Right cardiac atrium (tissue), 5 donors: ENCODE data around the gene VIL1. TPM values are rescaled to one million over a fixed set of nuclear protein-coding genes. Genes with fewer than 3 reads are reported as not detected.
A peak's percentile ranks its signal among the peaks of the same experiment; 100 is the strongest.

Experiments used
- ATAC-seq, 2 donors: fragments of 200-7000 bp; cut with Tn5 transposase; one replicate each; pipeline versions ENCODE4 v1.8.0 to v1.9.1; 2020; ENCODE audit warnings: moderate library complexity in 2 of 2, mild to moderate bottlenecking in 1 of 2
- DNase-seq, 3 donors: peaks; one replicate each; pipeline ENCODE4 v3.0.0-alpha.2; 2020
- H3K27ac ChIP-seq: one replicate; pipeline ENCODE4 v1.5.1; 2013; ENCODE audit warnings: mild to moderate bottlenecking, low read length, control low read depth, moderate library complexity
- H3K27me3 ChIP-seq: one replicate; pipeline ENCODE4 v1.6.1; 2013; ENCODE audit not compliant: control insufficient read depth, insufficient read depth
- H3K4me1 ChIP-seq: one replicate; pipeline ENCODE4 v1.6.1; 2013; ENCODE audit warnings: low read length; ENCODE audit not compliant: control insufficient read depth, insufficient read depth
- H3K4me3 ChIP-seq: one replicate; pipeline ENCODE4 v1.5.1; 2013; ENCODE audit warnings: low read length, control low read depth
- H3K9me3 ChIP-seq: one replicate; pipeline ENCODE4 v1.6.1; 2013; ENCODE audit warnings: low read length; ENCODE audit not compliant: control insufficient read depth
- WGBS: extraction: QIAGEN DNeasy Blood & Tissue Kit; methylation state at CpG from one replicate; pipeline ENCODE4 v1.1.7; 2013; 5-methylcytosine and 5-hydroxymethylcytosine counted together
- intact Hi-C, 4 donors: fragments of 100-400 bp; cut with DNase I; formaldehyde crosslinking; loops; one replicate each; pipeline versions ENCODE4 v1.11.0 to v1.14.0; 2022 to 2023
- polyA plus RNA-seq: library from polyadenylated mRNA; stranded (reverse); fragments of 200-250 nt; gene quantifications from one replicate; pipeline ENCODE4 v1.2.3, GENCODE V29; 2013
- total RNA-seq, 4 donors: library from RNA; stranded (reverse); fragmentation: NEBNext Ultra II Directional; extraction: Animal tissue kit (Norgen Biotek cat#: 25700); gene quantifications; one replicate each; pipeline ENCODE4 v1.2.1, GENCODE V29; 2021
- donor health status: healthy with polysubstance abuse.
- donor health status: DM: no; HTN: yes; CAD: no.
- donor health status: DM: no; HTN: no; CAD: no.
- donor health status: DM: no; HTN: yes; CAD: no; lungs with severe emphysema.
- donor health status: DM: yes; HTN: yes; CAD: no.

Gene VIL1
- total and polyA plus RNA-seq, 5 donors = 0.11 TPM; not detected in 4

GRCh38 chr2:218400930-218401881 is 17.7 kb upstream of the VIL1 start:
- peak overlapping the region; percentile 92 for H3K4me3 ChIP-seq
- ATAC-seq (no peak), DNase-seq (peak; percentile 54 to 79 (median 77))
- intact Hi-C loops = no loop called here
- H3K4me1 ChIP-seq = peaks cover 3% of the 10 kb centered on the region
- WGBS = 24% methylated on average over 24 of the region's 24 CpGs
- H3K9me3 ChIP-seq = no peaks in the 10 kb centered on the region
- no peaks in the 10 kb centered on the region for H3K27me3 ChIP-seq
- peak overlapping the region; percentile 86 for H3K27ac ChIP-seq

DNA sequence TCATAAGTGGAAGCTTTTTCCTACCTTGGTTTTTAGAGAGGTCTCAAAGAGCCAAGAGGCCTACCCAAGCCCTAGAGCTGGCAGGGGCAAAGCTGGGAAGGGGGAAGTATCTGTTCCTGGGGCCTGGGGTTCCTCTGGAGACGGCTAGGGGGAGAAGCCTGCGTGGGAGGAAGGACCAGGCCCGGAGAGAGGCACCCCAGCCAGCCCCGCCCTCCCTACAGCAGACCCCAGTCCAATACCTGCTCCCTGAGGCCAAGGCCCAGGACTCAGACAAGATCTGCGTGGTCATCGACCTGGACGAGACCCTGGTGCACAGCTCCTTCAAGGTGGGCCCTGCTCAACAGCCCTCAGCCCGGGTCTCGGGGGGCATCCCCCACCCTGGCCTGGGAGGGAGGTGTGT is 17.0 kb upstream of the VIL1 start:
- intact Hi-C loops = no loop called here
- WGBS = 54% methylated on average over 9 of the region's 9 CpGs
- Histone ChIP-seq H3K9me3 (no peaks in the 10 kb centered on the region), H3K4me1 (peaks cover 3% of the 10 kb centered on the region), H3K27me3 (no peaks in the 10 kb centered on the region), H3K27ac (peak overlapping the region; percentile 3), H3K4me3 (peak overlapping the region; percentile 92)
- DNase-seq (peak in 2 of 3 donors; percentile 61 to 63), ATAC-seq (no peak)

- ATAC-seq (no peak), DNase-seq (peak in 2 of 3 donors; percentile 68 to 70)
- Histone ChIP-seq H3K4me1 (peaks cover 6% of the 10 kb centered on the region), H3K27me3 (no peaks in the 10 kb centered on the region), H3K9me3 (no peaks in the 10 kb centered on the region), H3K4me3 (no peak overlapping the region), H3K27ac (no peak overlapping the region)
- intact Hi-C loops = no loop called here
- WGBS = 56% methylated on average over 8 of the region's 8 CpGs
These were observed 16.4 kb upstream of the VIL1 start for GRCh38 chr2:218402491-218402901.

DNA sequence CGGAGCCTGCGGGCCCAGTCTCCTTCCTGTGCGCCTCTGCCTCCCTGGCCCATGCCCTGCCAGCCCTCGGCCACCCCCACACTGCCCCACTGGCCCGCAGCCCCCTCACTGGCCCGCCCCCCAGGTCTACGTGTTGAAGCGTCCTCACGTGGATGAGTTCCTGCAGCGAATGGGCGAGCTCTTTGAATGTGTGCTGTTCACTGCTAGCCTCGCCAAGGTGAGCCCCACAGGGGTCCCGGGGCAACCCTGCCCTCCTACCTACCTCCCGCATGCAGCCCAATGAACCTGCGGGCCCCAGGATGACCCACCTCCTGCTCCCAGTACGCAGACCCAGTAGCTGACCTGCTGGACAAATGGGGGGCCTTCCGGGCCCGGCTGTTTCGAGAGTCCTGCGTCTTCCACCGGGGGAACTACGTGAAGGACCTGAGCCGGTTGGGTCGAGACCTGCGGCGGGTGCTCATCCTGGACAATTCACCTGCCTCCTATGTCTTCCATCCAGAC is 16.0 kb upstream of the VIL1 start:
- no peaks in the 10 kb centered on the region for H3K9me3 ChIP-seq
- ATAC-seq (no peak), DNase-seq (peak in 2 of 3 donors; percentile 63 to 68)
- H3K27me3 ChIP-seq = no peaks in the 10 kb centered on the region
- intact Hi-C loops = no loop called here
- no peak overlapping the region for H3K4me3 ChIP-seq
- H3K27ac ChIP-seq = no peak overlapping the region
- WGBS = 80% methylated on average over 26 of the region's 26 CpGs
- peaks cover 6% of the 10 kb centered on the region for H3K4me1 ChIP-seq

DNA sequence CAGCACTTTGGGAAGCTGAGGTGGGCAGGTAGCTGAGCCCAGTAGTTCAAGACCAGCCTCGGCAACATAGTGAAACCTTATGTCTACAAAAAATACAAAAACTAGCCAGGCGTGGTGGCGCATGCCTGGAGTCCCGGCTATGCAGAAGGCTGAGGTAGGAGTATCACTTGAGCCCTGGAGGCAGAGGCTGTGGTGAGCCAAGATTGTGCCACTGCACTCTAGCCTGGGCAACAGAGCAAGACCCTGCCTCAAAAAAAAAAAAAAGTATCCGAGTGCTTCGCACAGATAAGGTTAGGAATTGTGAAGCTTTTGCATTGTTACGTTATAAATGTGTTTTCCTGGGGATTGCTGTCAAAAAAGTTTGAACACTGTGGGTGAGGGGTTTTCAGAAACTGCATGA is 15.1 kb upstream of the VIL1 start:
- Histone ChIP-seq H3K4me1 (peaks cover 6% of the 10 kb centered on the region), H3K9me3 (no peaks in the 10 kb centered on the region), H3K4me3 (no peak overlapping the region), H3K27ac (no peak overlapping the region), H3K27me3 (no peaks in the 10 kb centered on the region)
- intact Hi-C loops = no loop called here
- 78% methylated on average over 7 of the region's 7 CpGs for WGBS
- DNase-seq (peak in 1 of 3 donors; percentile 40), ATAC-seq (no peak)

DNA sequence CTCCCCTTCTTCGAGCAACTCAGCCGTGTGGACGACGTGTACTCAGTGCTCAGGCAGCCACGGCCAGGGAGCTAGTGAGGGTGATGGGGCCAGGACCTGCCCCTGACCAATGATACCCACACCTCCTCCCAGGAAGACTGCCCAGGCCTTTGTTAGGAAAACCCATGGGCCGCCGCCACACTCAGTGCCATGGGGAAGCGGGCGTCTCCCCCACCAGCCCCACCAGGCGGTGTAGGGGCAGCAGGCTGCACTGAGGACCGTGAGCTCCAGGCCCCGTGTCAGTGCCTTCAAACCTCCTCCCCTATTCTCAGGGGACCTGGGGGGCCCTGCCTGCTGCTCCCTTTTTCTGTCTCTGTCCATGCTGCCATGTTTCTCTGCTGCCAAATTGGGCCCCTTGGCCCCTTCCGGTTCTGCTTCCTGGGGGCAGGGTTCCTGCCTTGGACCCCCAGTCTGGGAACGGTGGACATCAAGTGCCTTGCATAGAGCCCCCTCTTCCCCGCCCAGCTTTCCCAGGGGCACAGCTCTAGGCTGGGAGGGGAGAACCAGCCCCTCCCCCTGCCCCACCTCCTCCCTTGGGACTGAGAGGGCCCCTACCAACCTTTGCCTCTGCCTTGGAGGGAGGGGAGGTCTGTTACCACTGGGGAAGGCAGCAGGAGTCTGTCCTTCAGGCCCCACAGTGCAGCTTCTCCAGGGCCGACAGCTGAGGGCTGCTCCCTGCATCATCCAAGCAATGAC is 14.4 kb upstream of the VIL1 start:
- intact Hi-C loops = loop anchor here in 1 of 4 donors (5.0 kb wide), 1 partner anchor 63 kb away; no protein-coding TSS in a partner anchor
- Histone ChIP-seq H3K27me3 (no peaks in the 10 kb centered on the region), H3K9me3 (no peaks in the 10 kb centered on the region), H3K4me1 (peaks cover 6% of the 10 kb centered on the region), H3K27ac (no peak overlapping the region), H3K4me3 (no peak overlapping the region)
- 57% methylated on average over 16 of the region's 16 CpGs for WGBS
- DNase-seq = peak in 2 of 3 donors; percentile 66 to 74
- no peak for ATAC-seq

DNA sequence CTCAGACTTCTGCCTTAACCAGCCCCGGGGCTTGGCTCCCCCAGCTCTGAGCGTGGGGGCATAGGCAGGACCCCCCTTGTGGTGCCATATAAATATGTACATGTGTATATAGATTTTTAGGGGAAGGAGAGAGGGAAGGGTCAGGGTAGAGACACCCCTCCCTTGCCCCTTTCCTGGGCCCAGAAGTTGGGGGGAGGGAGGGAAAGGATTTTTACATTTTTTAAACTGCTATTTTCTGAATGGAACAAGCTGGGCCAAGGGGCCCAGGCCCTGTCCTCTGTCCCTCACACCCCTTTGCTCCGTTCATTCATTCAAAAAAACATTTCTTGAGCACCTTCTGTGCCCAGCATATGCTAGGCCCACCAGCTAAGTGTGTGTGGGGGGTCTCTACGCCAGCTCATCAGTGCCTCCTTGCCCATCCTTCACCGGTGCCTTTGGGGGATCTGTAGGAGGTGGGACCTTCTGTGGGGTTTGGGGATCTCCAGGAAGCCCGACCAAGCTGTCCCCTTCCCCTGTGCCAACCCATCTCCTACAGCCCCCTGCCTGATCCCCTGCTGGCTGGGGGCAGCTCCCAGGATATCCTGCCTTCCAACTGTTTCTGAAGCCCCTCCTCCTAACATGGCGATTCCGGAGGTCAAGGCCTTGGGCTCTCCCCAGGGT is 13.7 kb upstream of the VIL1 start:
- H3K4me1 ChIP-seq = peaks cover 6% of the 10 kb centered on the region
- 40% methylated on average over 8 of the region's 8 CpGs for WGBS
- intact Hi-C loops = loop anchor here in 1 of 4 donors (5.0 kb wide), 1 partner anchor 62 kb away; no protein-coding TSS in a partner anchor
- ATAC-seq (no peak), DNase-seq (no peak)
- H3K27ac ChIP-seq = peak overlapping the region; percentile 96
- no peaks in the 10 kb centered on the region for H3K9me3 ChIP-seq
- no peak overlapping the region for H3K4me3 ChIP-seq
- no peaks in the 10 kb centered on the region for H3K27me3 ChIP-seq

DNA sequence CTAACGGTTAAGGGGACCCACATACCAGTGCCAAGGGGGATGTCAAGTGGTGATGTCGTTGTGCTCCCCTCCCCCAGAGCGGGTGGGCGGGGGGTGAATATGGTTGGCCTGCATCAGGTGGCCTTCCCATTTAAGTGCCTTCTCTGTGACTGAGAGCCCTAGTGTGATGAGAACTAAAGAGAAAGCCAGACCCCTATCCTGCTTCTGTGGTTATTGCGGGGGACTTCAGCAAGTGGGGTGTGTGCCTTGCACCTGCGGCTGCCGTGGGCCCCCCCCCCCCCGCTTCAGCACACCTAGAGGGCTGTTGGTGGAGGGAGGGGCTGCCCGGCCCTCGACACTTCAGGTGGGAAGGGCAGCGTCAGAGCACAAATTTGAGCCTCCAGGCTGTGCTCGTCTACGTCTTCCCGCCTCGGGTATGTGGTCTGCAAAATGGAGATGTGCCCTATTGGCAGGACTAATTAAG is 13.1 kb upstream of the VIL1 start:
- Histone ChIP-seq H3K4me3 (peak overlapping the region; percentile 24), H3K9me3 (no peaks in the 10 kb centered on the region), H3K4me1 (peaks cover 6% of the 10 kb centered on the region), H3K27me3 (no peaks in the 10 kb centered on the region), H3K27ac (peak overlapping the region; percentile 96)
- ATAC-seq (peak; percentile 1 to 2), DNase-seq (peak in 2 of 3 donors; percentile 81 to 83)
- WGBS = 4% methylated on average over 15 of the region's 15 CpGs
- intact Hi-C loops = loop anchor here in 1 of 4 donors (5.0 kb wide), 1 partner anchor 62 kb away; no protein-coding TSS in a partner anchor

- intact Hi-C loops = loop anchor here in 1 of 4 donors (5.0 kb wide), 1 partner anchor 61 kb away; no protein-coding TSS in a partner anchor
- Histone ChIP-seq H3K4me3 (peak overlapping the region; percentile 50), H3K27me3 (no peaks in the 10 kb centered on the region), H3K27ac (peak overlapping the region; percentile 96), H3K9me3 (no peaks in the 10 kb centered on the region), H3K4me1 (peaks cover 6% of the 10 kb centered on the region)
- peak; percentile 91 for ATAC-seq
- WGBS = under 1% methylated on average over 56 of the region's 56 CpGs
- DNase-seq = peak; percentile 98 to 100 (median 99)
These were observed 12.5 kb upstream of the VIL1 start for GRCh38 chr2:218406209-218406948.
